ENCODE results near the gene RBM33. TPM values are rescaled to one million over a fixed set of nuclear protein-coding genes. Genes with fewer than 3 reads are reported as not detected.

RBM33 gene
- total and polyA plus RNA-seq, 10 of the 15 experiments (the other 5 are each of a cell fraction or from before 2014, with no cell fraction given) = 4.7 to 67.2 (median 24.3) TPM

- H2AFZ ChIP-seq (ENCODE audit: control insufficient read depth, low read depth, low read length) = no peak overlapping the region
- RAD21 ChIA-PET (ENCODE audit: unreplicated experiment) = no interaction called here
- FAIRE-seq = no peak
- H3K36me3 ChIP-seq (ENCODE audit: control insufficient read depth in 2 of 2, insufficient read depth in 2 of 2, low read length in 1 of 2) = no peaks in the 10 kb centered on the region
- CTCF ChIA-PET = interaction anchor here (2.0 kb wide), 1 partner anchor 23 kb away, joined by 6 read pairs; no protein-coding TSS in a partner anchor
- no peaks in the 10 kb centered on the region for H4K20me1 ChIP-seq (ENCODE audit: control insufficient read depth, insufficient read depth)
- no TSS peak for BruUV-seq (replicated peaks)
- SMC1A ChIA-PET (ENCODE audit: uncharacterized antibody, unreplicated experiment) = no interaction called here
- intact Hi-C loops (cut with micrococcal nuclease; ENCODE audit: unreplicated experiment) (no loop called here), in situ Hi-C loops (cut with MboI) (no loop called here)
- WGBS (ENCODE audit: insufficient coverage, insufficient replicate concordance, low lambda C conversion rate, missing lambda C conversion rate) = 60% methylated on average over 10 of the region's 10 CpGs
- no peaks in the 10 kb centered on the region for H3K27me3 ChIP-seq (replicated peaks in 1 of 2; ENCODE audit: control insufficient read depth in 2 of 2, insufficient read depth in 2 of 2, low read length in 1 of 2)
- no peak for ATAC-seq
- no peak overlapping the region for H3K27ac ChIP-seq (ENCODE audit: control insufficient read depth, insufficient read depth)
- no peak overlapping the region for H3K4me3 ChIP-seq
- no peaks in the 10 kb centered on the region for H3K9me3 ChIP-seq (replicated peaks; ENCODE audit: control insufficient read depth, insufficient read depth, low read length)
- H3K4me1 ChIP-seq (ENCODE audit: control insufficient read depth, insufficient read depth, low read length) = no peaks in the 10 kb centered on the region
- H3K79me2 ChIP-seq (ENCODE audit: control insufficient read depth, insufficient read depth, low read length) = no peaks in the 10 kb centered on the region
- H3K4me2 ChIP-seq (ENCODE audit: control insufficient read depth, insufficient read depth) = no peak overlapping the region
- POLR2A ChIA-PET = no interaction called here
- H3K9ac ChIP-seq (ENCODE audit: control insufficient read depth, insufficient read depth, low read length) = no peak overlapping the region
- DNase-seq (ENCODE audit: low read depth, low spot score) = no peak
- TF ChIP-seq CBFB (IDR thresholded peaks at IDR 0.05; ENCODE audit: low read depth) = no peak
- TF ChIP-seq ZBED1 (IDR thresholded peaks at IDR 0.05; ENCODE audit: borderline replicate concordance) = no peak
- no peak for TF ChIP-seq EP300 (IDR thresholded peaks at IDR 0.05; ENCODE audit: borderline replicate concordance in 1 of 2, control insufficient read depth in 1 of 2, low read depth in 2 of 2, low read length in 2 of 2)
- TF ChIP-seq ZNF217 (IDR thresholded peaks at IDR 0.05) = no peak
Measured at GRCh38 chr7:155621418-155621980, 23.0 kb upstream of the RBM33 start.

GRCh38 chr7:155624412-155624811 lies 20.0 kb upstream of the RBM33 start:
- Histone ChIP-seq H3K4me2 (ENCODE audit: control insufficient read depth, insufficient read depth) (no peak overlapping the region), H2AFZ (ENCODE audit: control insufficient read depth, low read depth, low read length) (no peak overlapping the region), H3K4me3 (no peak overlapping the region), H3K36me3 (ENCODE audit: control insufficient read depth in 2 of 2, insufficient read depth in 2 of 2, low read length in 1 of 2) (no peaks in the 10 kb centered on the region), H3K27ac (ENCODE audit: control insufficient read depth, insufficient read depth) (no peak overlapping the region), H4K20me1 (ENCODE audit: control insufficient read depth, insufficient read depth) (no peaks in the 10 kb centered on the region), H3K9ac (ENCODE audit: control insufficient read depth, insufficient read depth, low read length) (no peak overlapping the region), H3K4me1 (ENCODE audit: control insufficient read depth, insufficient read depth, low read length) (no peaks in the 10 kb centered on the region), H3K79me2 (ENCODE audit: control insufficient read depth, insufficient read depth, low read length) (no peaks in the 10 kb centered on the region), H3K9me3 (replicated peaks; ENCODE audit: control insufficient read depth, insufficient read depth, low read length) (peaks cover 2% of the 10 kb centered on the region; the same call in 2 of the 3 replicates), H3K27me3 (replicated peaks in 1 of 2; ENCODE audit: control insufficient read depth in 2 of 2, insufficient read depth in 2 of 2, low read length in 1 of 2) (no peaks in the 10 kb centered on the region)
- BruUV-seq (replicated peaks) = no TSS peak
- in situ Hi-C loops (cut with MboI) = no loop called here
- ChIA-PET CTCF (no interaction called here), POLR2A (no interaction called here), SMC1A (ENCODE audit: uncharacterized antibody, unreplicated experiment) (interaction anchor here (0.8 kb wide), 1 partner anchor 18 kb away, joined by 3 read pairs; no protein-coding TSS in a partner anchor), RAD21 (ENCODE audit: unreplicated experiment) (no interaction called here)
- WGBS (ENCODE audit: insufficient coverage, insufficient replicate concordance, low lambda C conversion rate, missing lambda C conversion rate) = 49% methylated on average over 6 of the region's 6 CpGs
- TF ChIP-seq CHD2 (IDR thresholded peaks at IDR 0.05; ENCODE audit: borderline replicate concordance, low read depth, low read length) (no peak), SREBF1 (IDR thresholded peaks at IDR 0.05; ENCODE audit: low read length) (no peak), SIN3A (IDR thresholded peaks at IDR 0.05; ENCODE audit: low read depth, low read length) (no peak), NR2C2 (IDR thresholded peaks at IDR 0.05; ENCODE audit: borderline replicate concordance, control insufficient read depth, insufficient read length, low read depth) (no peak), YY1 (IDR thresholded peaks at IDR 0.05; ENCODE audit: low read depth, low read length) (no peak), USF1 (IDR thresholded peaks at IDR 0.05; ENCODE audit: borderline replicate concordance, extremely low read length, insufficient read depth, low read depth, low read length) (no peak), NR2C1 (IDR thresholded peaks at IDR 0.05) (no peak), MLLT1 (IDR thresholded peaks at IDR 0.05) (no peak)
- ATAC-seq = no peak
- intact Hi-C loops (cut with micrococcal nuclease; ENCODE audit: unreplicated experiment) = no loop called here
- DNase-seq (ENCODE audit: low read depth, low spot score) = no peak
- no peak for FAIRE-seq
